ENCODE results near the gene PRKCH.

DNA sequence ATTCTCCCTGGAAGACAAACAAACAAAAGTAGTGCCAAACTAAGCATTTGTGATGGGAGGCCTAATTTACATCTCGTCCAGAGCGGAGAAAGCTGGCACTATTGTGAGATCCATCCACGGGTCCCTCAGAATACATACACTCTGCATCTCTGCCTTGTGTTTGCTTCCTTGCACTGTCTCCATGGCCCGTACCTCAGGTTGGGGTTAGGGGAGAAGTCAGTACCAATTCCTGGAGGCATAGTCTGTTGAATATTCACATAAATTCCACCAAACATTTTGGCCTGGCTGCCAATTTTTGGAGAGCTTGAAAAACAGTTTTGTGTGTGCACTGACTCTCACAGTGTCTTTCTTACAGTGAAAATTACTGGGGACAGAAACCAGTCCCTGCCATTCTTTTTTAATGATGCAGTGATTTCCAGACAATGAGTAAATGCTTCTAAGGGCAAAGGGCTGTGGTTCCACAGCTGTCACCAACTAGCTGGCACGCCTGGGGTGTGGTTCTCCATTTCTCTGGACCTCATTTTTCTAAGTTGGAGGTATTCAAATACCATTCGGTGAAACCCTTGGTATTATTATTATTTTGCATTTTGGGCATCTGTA lies 254.3 kb downstream of the PRKCH start:
- TF ChIP-seq, protein P1, sequence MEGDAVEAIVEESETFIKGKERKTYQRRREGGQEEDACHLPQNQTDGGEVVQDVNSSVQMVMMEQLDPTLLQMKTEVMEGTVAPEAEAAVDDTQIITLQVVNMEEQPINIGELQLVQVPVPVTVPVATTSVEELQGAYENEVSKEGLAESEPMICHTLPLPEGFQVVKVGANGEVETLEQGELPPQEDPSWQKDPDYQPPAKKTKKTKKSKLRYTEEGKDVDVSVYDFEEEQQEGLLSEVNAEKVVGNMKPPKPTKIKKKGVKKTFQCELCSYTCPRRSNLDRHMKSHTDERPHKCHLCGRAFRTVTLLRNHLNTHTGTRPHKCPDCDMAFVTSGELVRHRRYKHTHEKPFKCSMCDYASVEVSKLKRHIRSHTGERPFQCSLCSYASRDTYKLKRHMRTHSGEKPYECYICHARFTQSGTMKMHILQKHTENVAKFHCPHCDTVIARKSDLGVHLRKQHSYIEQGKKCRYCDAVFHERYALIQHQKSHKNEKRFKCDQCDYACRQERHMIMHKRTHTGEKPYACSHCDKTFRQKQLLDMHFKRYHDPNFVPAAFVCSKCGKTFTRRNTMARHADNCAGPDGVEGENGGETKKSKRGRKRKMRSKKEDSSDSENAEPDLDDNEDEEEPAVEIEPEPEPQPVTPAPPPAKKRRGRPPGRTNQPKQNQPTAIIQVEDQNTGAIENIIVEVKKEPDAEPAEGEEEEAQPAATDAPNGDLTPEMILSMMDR (IDR thresholded peaks at IDR 0.05) = no peak
- TF ChIP-seq POLR2AphosphoS5 (IDR thresholded peaks at IDR 0.05; ENCODE audit: low read depth, low read length) (no peak), SIN3A (IDR thresholded peaks at IDR 0.05; ENCODE audit: borderline replicate concordance, insufficient read depth, low read depth, low read length) (no peak)
- TF ChIP-seq, protein P2, sequence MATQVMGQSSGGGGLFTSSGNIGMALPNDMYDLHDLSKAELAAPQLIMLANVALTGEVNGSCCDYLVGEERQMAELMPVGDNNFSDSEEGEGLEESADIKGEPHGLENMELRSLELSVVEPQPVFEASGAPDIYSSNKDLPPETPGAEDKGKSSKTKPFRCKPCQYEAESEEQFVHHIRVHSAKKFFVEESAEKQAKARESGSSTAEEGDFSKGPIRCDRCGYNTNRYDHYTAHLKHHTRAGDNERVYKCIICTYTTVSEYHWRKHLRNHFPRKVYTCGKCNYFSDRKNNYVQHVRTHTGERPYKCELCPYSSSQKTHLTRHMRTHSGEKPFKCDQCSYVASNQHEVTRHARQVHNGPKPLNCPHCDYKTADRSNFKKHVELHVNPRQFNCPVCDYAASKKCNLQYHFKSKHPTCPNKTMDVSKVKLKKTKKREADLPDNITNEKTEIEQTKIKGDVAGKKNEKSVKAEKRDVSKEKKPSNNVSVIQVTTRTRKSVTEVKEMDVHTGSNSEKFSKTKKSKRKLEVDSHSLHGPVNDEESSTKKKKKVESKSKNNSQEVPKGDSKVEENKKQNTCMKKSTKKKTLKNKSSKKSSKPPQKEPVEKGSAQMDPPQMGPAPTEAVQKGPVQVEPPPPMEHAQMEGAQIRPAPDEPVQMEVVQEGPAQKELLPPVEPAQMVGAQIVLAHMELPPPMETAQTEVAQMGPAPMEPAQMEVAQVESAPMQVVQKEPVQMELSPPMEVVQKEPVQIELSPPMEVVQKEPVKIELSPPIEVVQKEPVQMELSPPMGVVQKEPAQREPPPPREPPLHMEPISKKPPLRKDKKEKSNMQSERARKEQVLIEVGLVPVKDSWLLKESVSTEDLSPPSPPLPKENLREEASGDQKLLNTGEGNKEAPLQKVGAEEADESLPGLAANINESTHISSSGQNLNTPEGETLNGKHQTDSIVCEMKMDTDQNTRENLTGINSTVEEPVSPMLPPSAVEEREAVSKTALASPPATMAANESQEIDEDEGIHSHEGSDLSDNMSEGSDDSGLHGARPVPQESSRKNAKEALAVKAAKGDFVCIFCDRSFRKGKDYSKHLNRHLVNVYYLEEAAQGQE (IDR thresholded peaks at IDR 0.05; ENCODE audit: insufficient read depth in 1 of 2, low read depth in 2 of 2, low read length in 1 of 2) = no peak

All from Panc1 (cell line).